Esophagus muscularis mucosa (tissue), 3 donors: Measurements from ENCODE around the gene FBLN1.

ENCODE experiments used
- CTCF ChIP-seq, 3 experiments: fragments of 200-600 bp in 2 of 3; fragments of 450-650 bp in 1 of 3; sonication (generic) in 2 of 3; IDR thresholded peaks; one replicate each; pipeline ENCODE4 v1.5.1; 2017 to 2019; ENCODE audit warnings: antibody characterized with exemption in 3 of 3, mild to moderate bottlenecking in 2 of 3, moderate library complexity in 1 of 3
- POLR2A ChIP-seq: fragments of 450-650 bp; IDR thresholded peaks from one replicate; pipeline ENCODE4 v1.6.1; 2017; ENCODE audit warnings: antibody characterized with exemption, moderate library complexity, mild to moderate bottlenecking, low read depth

GRCh38 chr22:45649809-45650208, 147.1 kb downstream of the FBLN1 start:
- no peak for TF ChIP-seq POLR2A
- TF ChIP-seq CTCF (IDR thresholded peaks at IDR 0.05) = no peak
